GM11168 (cell line): ENCODE results near the gene ACADVL.

Experiments
- in situ Hi-C: fragments of 300-500 bp; cut with MboI; formaldehyde crosslinking; loops from one replicate; pipeline ENCODE4 v1.12.0; 2022; ENCODE audit warnings: low sequenced_read_pairs; ENCODE audit not compliant: unreplicated experiment

ACADVL gene

DNA sequence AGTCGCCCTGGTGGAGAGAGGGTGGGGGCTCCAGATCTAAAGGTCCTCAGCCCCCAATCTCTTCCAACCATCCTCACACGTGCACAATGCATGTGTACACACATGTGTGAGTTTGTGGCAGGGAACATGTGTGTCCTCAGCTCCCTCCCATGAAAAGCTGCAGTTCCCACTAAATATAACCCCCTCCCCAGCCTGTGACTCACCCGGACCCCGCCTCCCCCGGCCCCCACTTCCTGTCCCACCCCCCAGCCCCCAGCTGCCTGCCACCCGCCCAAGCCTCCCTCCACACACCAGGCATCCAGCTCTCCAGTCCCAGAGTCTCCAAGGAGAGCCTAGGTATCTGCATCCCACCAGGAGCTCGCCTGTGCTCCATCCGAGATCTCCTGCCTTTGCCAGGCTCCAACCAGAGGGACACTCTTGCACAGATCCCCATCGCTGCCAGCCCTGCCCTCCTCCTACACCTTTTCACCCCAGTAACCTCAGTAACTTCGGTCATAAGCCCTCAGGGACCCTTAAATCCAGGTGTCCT, 4.0 kb upstream of the ACADVL start:
- in situ Hi-C loops: no loop called here

DNA sequence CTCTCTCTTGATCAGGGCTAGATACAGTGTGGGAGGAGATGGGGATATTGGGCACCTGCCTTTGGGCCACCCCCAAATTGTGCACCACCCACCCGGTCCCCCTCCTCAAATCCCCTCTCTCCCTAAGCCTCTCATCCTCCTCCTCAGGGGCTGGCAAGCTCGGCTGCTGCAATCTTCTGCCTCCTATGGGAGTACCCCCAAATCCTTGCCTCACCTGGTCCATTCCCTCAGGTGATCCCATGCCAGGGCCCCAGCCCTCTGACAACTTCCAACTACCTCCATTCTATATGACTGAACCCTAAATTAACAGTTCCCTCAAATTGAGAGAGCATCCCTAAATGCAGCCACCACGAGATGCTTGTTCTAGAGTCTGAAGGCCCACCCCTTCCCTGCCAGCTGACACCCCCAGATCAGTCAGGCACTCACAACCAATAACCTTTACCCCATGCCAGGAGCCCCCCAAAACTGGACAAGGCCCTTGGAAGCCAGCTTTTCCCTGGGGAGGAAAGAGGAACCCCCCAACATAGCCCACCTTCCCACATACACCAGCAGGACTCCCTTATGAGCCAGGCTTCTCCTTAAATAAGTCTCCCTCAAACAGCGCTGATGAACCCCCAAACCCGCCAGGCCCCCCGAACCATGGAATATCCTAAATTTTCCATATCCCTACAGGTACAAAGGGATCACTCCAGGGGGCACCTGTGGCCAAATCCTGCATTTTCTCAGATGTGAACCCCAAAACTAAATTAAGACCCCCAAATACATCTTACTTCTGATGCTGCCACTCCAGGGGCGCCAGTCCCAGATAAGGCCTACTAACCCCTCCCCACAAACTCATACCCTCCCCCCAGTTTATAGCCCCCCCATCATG, 3.3 kb upstream of the ACADVL start:
- in situ Hi-C loops: no loop called here

DNA sequence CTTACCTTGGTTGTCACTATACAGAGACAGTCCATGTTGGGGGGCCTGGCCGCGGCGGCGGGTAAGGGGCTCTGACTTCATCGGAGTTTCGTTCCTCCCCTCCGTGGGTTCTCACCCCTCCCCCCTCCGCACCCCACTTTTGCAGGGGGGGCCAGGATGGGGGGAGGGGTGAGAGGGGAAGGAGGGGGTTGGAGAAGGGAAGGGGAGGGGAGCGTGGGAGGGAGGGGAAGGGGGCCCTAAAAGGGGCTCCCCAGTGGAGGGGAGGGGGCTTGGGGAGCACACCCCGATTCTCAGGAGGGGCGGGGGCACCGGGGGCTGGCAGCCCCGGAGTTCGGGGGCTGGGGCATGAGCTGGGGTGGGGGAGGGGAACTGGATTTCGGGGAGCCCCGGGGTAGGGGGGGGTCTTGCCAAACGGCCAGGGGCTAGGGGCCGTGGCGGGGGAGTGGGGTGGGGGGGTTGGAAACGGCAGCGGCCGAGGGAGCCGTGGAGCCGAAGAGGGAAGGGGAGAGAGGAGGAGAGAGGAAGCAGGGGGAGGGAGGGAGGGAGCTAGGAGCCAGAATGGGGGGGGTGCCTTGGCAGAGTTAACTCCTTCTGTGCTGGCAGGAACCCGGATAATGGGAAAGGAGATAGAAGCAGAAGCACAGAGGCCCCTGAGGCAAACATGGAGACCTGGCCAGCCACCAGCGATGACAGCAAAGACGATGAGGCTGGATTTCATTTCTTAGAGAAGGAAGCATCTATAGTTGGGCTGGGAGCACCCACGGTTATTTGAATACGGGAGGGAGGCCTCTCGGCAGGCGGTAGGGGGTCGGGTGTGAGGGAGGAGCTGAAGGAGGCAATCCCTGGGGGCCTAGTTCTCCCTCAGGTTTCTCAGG, 2.4 kb upstream of the ACADVL start:
- in situ Hi-C loops: no loop called here

DNA sequence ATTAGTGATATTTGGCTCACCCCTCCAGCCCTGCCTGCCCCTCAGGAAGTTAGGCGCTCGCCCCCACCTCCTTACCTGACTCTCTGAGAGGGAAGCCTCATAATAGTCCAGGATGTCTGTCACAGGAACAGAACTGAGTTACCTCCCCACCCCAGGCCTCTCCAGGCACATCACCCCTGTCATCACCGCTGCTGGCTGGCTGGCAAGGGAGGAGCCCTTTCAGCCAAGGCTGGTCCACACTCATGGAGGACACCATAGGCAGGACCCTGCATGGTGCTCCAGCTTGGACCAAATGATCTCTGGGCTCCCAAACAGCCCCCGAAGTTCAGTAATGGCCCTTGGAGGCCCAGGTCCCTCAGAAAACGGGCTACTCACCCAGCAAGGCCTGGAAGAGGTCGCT, 1.6 kb upstream of the ACADVL start:
- in situ Hi-C loops: no loop called here

DNA sequence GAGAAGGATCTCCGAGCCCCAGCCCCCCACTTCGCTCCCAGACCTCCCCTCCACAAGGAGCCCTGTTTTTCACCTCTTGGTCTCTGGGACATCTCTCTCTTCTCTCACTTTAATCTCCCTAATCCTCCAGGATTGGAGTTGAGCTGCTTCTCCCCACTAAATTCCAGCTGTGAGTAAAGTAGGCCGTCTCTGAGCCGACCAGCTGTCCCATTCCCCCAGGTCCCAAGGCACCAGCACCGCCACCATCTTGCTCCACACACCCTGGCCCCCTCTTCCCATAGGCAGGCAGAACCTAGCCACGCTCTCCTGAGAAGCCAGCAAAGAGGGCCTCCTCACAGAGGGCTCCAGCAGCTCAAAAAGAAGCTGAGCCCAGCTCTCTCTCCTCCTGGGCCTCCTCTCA, 980 bp upstream of the ACADVL start:
- in situ Hi-C loops: no loop called here

DNA sequence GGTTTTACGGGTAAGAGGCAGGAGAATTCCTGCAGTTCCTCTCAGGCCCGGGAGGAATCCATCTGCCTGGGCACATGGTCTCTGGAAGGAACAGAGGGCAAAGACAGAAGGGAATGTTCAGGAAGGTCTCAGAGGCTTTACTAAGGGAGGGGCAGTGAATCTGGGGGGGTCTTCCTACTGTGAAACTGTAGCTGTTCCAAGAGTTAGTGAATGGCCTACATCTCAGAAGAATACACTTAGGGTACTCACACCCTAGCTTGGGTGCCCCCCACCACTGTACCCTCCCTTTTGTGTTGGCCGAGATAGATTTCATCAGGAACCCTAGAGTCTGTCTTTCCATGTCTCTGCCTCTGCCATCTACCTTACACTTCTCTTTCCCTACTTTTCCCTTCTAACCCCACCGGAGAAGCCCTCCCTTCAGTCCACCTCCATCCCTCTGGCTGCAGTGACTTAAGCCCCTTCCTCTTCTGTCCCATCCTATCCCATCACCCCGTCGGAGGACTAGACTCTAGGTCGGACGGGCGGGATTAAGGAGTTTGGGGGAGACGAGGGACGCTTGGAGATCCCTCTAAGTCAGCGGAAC, 418 bp upstream of the ACADVL start:
- in situ Hi-C loops: no loop called here

DNA sequence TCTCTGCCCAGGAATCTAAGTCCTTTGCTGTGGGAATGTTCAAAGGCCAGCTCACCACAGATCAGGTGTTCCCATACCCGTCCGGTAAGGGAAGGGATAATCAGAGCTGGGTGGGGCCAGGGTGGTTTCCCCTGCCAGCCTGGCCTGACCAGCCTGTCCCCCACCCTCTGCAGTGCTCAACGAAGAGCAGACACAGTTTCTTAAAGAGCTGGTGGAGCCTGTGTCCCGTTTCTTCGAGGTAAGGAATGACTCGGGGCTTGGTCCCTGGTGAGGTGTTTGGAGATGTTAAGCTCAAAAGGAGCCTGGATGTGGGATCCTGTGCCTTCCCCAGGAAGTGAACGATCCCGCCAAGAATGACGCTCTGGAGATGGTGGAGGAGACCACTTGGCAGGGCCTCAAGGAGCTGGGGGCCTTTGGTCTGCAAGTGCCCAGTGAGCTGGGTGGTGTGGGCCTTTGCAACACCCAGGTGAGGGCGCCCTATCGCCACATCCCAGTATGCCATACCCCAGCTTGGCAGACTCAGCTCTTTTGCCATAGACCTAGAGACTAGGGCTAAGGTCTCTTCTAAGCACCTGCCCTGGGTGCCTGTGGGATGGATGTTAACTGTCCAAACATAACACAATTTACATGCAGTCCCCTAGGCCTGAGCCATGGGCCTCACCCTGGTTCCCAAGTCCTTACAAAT, 997 bp downstream of the ACADVL start:
- in situ Hi-C loops: no loop called here

DNA sequence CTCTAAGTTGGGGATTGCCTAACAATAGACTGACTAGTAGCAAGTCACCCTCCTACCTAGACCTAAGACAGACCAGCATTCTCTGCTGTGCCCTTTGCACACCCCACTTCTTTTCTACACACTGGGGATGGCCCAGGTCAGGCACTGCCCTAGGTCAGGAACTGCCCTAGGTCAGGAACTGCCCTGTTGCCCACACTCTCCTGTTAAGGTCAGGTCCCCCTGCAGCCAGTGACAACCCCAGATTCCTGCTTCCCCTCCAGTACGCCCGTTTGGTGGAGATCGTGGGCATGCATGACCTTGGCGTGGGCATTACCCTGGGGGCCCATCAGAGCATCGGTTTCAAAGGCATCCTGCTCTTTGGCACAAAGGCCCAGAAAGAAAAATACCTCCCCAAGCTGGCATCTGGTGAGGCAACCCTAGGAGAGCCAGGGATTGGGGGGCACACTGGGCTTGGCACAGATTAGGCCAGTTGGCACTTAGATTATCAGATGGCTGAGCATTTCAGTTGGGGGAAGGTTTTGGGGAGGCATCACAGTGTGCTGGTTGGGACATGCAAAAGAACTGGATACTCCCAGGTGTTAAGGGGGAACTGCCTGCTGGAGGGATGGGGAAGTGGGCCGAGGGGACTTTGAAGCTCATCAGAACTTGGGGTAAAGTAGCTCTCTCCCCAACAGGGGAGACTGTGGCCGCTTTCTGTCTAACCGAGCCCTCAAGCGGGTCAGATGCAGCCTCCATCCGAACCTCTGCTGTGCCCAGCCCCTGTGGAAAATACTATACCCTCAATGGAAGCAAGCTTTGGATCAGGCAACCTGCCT, 1.7 kb downstream of the ACADVL start:
- in situ Hi-C loops: no loop called here

DNA sequence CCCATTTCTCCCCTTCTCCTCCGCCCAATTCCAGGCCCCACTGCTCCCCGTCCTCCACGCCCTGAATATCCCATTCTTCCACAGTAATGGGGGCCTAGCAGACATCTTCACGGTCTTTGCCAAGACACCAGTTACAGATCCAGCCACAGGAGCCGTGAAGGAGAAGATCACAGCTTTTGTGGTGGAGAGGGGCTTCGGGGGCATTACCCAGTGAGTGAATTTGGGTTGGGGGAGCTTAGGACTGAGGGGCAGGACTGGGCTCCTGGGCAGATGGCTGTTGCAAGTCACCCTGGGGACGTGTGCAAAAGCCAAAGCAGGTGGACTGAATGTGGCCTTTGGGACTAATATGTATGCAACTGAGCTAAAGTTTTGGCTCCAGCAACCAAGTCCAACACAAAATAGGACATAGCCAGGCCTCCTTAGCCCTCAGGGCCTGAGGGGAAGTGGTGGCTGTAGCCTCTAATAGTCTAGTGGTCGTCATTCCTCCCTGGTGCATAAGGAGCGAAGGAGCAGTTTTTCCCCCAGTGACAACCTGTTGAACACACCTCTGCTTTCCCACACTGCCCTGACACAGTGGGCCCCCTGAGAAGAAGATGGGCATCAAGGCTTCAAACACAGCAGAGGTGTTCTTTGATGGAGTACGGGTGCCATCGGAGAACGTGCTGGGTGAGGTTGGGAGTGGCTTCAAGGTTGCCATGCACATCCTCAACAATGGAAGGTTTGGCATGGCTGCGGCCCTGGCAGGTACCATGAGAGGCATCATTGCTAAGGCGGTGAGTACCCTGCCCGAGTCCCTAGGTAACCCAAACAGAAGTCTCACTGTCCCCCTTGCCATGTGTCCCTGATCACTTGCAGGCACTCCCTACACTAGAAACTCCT, 2.6 kb downstream of the ACADVL start:
- in situ Hi-C loops: no loop called here

DNA sequence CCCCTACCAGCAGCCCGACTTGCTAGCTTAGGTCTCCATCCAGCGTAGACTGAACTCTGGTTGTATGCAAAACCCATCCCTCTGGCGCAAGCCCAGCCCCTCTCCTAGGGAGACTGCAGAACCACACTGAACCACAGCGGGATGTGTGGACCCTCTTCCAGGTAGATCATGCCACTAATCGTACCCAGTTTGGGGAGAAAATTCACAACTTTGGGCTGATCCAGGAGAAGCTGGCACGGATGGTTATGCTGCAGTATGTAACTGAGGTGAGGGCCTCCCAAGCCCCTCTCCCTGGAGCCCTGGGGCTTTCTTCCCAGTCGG, 3.2 kb downstream of the ACADVL start:
- in situ Hi-C loops: no loop called here

DNA sequence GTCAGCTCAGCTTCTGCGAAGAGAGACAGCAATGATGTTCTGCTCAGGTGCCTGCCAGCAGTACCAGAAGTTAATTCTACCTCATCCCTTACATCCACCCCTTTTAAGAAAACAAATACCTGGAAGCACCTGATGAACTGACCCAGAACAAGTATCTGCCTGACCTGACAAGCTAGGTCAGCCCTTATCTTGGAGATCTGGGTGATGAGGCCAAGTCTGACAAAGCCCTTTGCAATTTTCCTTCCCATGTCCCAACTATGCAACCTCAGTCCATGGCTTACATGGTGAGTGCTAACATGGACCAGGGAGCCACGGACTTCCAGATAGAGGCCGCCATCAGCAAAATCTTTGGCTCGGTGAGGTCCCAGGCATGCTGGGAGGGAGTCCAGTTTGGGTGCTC, 3.6 kb downstream of the ACADVL start:
- in situ Hi-C loops: no loop called here

DNA sequence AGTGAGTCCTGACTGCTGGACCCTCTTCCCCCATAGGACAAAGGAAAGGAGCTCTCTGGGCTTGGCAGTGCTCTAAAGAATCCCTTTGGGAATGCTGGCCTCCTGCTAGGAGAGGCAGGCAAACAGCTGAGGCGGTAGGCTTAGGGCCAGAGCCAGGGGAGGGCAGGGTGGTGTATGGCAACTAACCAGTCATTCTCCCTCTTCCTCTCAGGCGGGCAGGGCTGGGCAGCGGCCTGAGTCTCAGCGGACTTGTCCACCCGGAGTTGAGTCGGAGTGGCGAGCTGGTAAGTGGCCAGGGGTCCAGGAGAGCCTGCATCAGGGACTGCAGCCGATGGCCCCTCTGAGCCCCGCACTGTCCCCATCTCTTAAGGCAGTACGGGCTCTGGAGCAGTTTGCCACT, 4.4 kb downstream of the ACADVL start:
- in situ Hi-C loops: no loop called here

DNA sequence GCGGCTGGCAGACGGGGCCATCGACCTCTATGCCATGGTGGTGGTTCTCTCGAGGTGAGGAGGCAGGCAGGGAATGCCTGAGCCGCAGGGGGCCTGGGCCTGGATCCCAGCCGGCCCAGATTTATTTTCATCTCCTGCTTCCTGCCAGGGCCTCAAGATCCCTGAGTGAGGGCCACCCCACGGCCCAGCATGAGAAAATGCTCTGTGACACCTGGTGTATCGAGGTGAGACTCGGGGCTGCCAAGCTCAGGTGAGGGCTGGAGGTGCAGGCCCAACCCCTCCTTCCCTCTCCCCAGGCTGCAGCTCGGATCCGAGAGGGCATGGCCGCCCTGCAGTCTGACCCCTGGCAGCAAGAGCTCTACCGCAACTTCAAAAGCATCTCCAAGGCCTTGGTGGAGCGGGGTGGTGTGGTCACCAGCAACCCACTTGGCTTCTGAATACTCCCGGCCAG, 4.9 kb downstream of the ACADVL start:
- in situ Hi-C loops: no loop called here

DNA sequence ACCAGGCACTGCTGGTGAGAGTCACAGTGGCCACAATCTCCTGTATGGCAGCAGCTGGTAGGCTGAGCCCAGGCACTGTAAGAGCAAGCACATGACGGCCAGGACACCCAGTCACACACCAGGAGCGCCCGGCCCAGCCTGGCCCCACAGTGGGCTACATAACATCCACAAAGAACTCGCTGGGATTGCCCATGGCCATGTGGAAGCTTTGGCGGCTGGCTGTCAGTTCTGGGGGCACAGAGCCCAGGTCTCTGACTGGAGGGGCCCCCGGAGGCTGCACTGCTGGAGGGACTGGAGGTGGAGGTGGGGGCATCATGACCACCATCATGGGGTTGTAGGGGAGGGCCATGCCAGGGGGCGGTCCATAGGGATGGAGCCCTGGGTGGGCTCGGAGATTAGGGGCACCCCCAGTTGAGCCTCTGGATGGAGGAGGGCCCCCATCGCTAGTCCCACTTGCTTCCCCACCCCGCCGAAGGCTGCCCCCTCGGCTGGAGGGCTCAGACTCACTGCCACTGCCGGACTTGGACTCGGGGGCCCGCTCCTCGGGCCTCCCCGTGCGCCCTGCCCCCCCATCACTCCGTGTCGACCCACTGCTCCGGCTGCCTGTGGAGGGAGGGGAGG, 6.1 kb downstream of the ACADVL start:
- in situ Hi-C loops: no loop called here

DNA sequence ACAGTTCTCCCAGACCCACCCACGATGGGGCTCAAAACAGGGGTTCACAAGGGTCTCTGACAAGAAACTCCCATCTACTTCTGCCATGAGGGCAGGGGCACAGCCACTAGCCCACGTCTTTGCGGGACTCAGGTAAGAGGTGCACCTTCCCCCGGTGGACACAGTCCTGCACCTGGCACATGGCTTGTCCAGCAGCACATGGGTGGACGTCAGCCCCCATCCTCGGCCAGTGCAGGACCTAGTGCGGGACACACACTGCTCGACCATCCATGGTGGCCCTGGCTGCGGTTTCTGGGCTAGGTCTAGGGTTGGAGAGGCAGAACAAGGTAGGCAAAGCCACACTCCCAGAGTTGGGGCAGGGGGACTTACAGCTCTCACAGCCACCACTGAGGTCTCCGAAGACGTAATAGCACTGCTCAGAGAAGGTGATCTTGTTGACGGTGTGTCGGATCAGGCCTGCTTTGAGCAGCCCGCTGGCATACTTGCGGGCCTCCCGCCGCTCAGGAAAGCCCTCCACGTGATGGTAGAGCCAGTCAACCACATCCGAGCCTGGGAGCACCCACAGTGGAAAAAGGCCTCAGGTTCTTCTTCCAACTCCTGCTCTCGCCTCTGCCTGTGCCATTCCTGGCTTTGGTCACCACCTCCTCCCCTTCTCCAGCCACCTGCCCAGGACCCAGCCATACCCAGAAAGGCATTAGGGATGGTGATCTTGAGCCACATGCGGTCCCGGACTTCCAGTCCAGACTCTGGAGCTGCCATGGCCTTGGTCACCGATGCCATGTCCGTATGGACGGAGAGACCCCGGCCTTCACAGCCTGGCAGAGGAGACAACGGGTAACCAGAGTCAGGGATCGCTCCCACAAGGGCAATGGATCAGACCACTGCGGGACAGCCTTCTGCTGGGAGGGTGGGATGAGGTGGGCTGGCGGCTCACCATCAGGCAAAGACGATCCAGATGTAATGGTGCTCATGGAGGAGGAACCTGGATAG, 7.3 kb downstream of the ACADVL start:
- in situ Hi-C loops: no loop called here

DNA sequence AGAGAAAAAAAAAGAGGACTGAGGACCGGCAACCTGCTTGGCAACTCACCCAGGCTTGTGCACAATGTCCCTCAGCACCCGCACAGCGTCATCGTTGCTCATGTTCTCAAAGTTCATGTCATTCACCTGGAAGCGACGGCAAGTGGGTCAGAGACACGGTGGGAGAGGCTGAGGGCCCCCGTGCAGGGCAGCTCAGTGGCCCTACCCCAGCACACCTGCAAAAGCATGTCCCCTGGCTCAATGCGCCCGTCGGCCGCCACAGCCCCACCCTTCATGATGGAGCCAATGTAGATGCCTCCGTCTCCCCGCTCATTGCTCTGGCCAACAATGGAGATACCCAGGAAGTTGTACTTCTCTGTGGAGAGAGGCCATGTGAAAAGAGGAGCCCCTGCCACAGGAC, 9.2 kb downstream of the ACADVL start:
- in situ Hi-C loops: no loop called here

DNA sequence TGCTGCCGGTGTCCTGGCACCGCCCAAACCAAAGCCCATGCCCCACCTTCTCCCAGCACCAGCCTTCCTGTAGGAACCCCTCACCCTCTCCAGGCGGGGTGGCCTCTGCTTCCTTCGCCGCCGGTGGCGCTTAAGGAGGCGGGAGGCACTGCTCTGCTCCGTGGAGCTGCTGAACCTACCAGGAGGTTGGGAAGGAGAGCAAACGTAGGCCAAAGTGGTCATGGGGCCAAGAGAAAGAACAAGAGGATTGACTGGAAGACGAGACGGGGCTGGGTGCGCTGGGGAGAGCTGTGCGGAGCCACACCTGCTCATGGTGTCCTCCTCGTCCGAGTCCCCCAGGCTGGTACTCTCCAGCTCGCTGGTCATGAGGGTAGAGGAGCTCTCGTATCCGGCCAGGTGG, 9.8 kb downstream of the ACADVL start:
- in situ Hi-C loops: no loop called here
